MM.1S (cell line): ENCODE data around the gene IGF1R.

ENCODE experiments used
- EZH2 ChIP-seq: fragments of 300-600 bp; sonication (generic); optimal IDR thresholded peaks from 2 replicates; pipeline ENCODE3; 2017; ENCODE audit warnings: low read depth, mild to moderate bottlenecking, antibody characterized with exemption, low read length, mixed read lengths
- TF ChIP-seq, protein P1 (sequence below): fragments of 300-600 bp; sonication (generic); IDR thresholded peaks from 2 replicates; pipeline ENCODE4 v1.5.1; 2016; ENCODE audit warnings: antibody characterized with exemption, low read length, mixed read lengths

- TF ChIP-seq, protein P1, sequence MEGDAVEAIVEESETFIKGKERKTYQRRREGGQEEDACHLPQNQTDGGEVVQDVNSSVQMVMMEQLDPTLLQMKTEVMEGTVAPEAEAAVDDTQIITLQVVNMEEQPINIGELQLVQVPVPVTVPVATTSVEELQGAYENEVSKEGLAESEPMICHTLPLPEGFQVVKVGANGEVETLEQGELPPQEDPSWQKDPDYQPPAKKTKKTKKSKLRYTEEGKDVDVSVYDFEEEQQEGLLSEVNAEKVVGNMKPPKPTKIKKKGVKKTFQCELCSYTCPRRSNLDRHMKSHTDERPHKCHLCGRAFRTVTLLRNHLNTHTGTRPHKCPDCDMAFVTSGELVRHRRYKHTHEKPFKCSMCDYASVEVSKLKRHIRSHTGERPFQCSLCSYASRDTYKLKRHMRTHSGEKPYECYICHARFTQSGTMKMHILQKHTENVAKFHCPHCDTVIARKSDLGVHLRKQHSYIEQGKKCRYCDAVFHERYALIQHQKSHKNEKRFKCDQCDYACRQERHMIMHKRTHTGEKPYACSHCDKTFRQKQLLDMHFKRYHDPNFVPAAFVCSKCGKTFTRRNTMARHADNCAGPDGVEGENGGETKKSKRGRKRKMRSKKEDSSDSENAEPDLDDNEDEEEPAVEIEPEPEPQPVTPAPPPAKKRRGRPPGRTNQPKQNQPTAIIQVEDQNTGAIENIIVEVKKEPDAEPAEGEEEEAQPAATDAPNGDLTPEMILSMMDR, result no peak
- no peak for TF ChIP-seq EZH2
These were observed 187.5 kb downstream of the IGF1R start for GRCh38 chr15:98835876-98836275.
